HFFc6 (cell line): ENCODE data around the gene DRAM1. TPM values are rescaled to one million over a fixed set of nuclear protein-coding genes. Genes with fewer than 3 reads are reported as not detected.

Experiments
- DNase-seq: peaks from one replicate; pipeline ENCODE4 v3.0.0-alpha.2; 2018
- H3K27ac Mint-ChIP-seq: 2 replicates; pipeline ENCODE4 v1.8.0; 2020; ENCODE audit warnings: mild to moderate bottlenecking, mixed read lengths
- H3K27me3 Mint-ChIP-seq: 2 replicates; pipeline ENCODE4 v1.8.0; 2021; ENCODE audit warnings: mild to moderate bottlenecking, moderate library complexity, mixed read lengths; ENCODE audit not compliant: insufficient read depth
- H3K36me3 Mint-ChIP-seq: 2 replicates; pipeline ENCODE4 v1.8.0; 2021; ENCODE audit warnings: low read depth, mixed read lengths
- H3K4me1 Mint-ChIP-seq: 2 replicates; pipeline ENCODE4 v1.8.0; 2020; ENCODE audit warnings: low read depth, mixed read lengths
- H3K4me3 Mint-ChIP-seq: 2 replicates; pipeline ENCODE4 v1.8.0; 2020; ENCODE audit warnings: mild to moderate bottlenecking, moderate library complexity, mixed read lengths
- H3K9me3 Mint-ChIP-seq: 2 replicates; pipeline ENCODE4 v1.8.0; 2020; ENCODE audit warnings: mild to moderate bottlenecking, mixed read lengths
- CTCF ChIP-seq: fragments of 200-600 bp; sonication (generic); IDR thresholded peaks from 2 replicates; pipeline ENCODE4 v1.5.0; 2021; ENCODE audit warnings: antibody characterized with exemption, mild to moderate bottlenecking
- total RNA-seq, 6 experiments: library from RNA; stranded (reverse); fragmentation: NEBNext Ultra II Directional; extraction: Animal tissue kit (Norgen Biotek cat#: 25700); gene quantifications; 2 replicates in 1 of 6; 3 replicates in 5 of 6; pipeline ENCODE4 v1.2.3, GENCODE V29; 2021

DRAM1 gene
- total RNA-seq, 6 experiments from 2014 or later: 109 to 136 (median 122) TPM

- TF ChIP-seq CTCF: no peak
- DNase-seq: no peak
- H3K4me1 Mint-ChIP-seq: peaks cover 33% of the 10 kb centered on the region
- H3K36me3 Mint-ChIP-seq: peaks cover 25% of the 10 kb centered on the region
- no peaks in the 10 kb centered on the region; the same call in 1 of the 2 replicates for H3K27me3 Mint-ChIP-seq
- H3K27ac Mint-ChIP-seq: peak overlapping the region; percentile 94
- peak overlapping the region; percentile 96 for H3K4me3 Mint-ChIP-seq
- H3K9me3 Mint-ChIP-seq: no peaks in the 10 kb centered on the region
These were observed 989 bp upstream of the DRAM1 start for GRCh38 chr12:101876322-101876860.

- H3K4me3 Mint-ChIP-seq: peak overlapping the region; percentile 96
- peaks cover 36% of the 10 kb centered on the region for H3K36me3 Mint-ChIP-seq
- no peaks in the 10 kb centered on the region; the same call in 1 of the 2 replicates for H3K27me3 Mint-ChIP-seq
- no peak for DNase-seq
- no peak for TF ChIP-seq CTCF
- H3K4me1 Mint-ChIP-seq: peaks cover 45% of the 10 kb centered on the region
- H3K27ac Mint-ChIP-seq: peak overlapping the region; percentile 94
- no peaks in the 10 kb centered on the region for H3K9me3 Mint-ChIP-seq
These were observed 444 bp downstream of the DRAM1 start for GRCh38 chr12:101877806-101878242.

GRCh38 chr12:101878243-101878821, 952 bp downstream of the DRAM1 start:
- TF ChIP-seq CTCF: no peak
- Mint-ChIP-seq H3K36me3 (peaks cover 39% of the 10 kb centered on the region), H3K27ac (peak overlapping the region; percentile 94), H3K4me3 (peak overlapping the region; percentile 96), H3K9me3 (no peaks in the 10 kb centered on the region), H3K27me3 (no peaks in the 10 kb centered on the region; the same call in 1 of the 2 replicates), H3K4me1 (peaks cover 49% of the 10 kb centered on the region)
- DNase-seq: no peak

GRCh38 chr12:101880769-101881168, 3.4 kb downstream of the DRAM1 start:
- no peak for DNase-seq

GRCh38 chr12:101881228-101881627, 3.8 kb downstream of the DRAM1 start:
- Mint-ChIP-seq H3K27ac (no peak overlapping the region), H3K4me1 (peaks cover 55% of the 10 kb centered on the region), H3K27me3 (no peaks in the 10 kb centered on the region; the same call in 1 of the 2 replicates), H3K4me3 (peak overlapping the region; percentile 52), H3K36me3 (peaks cover 52% of the 10 kb centered on the region), H3K9me3 (no peaks in the 10 kb centered on the region)
- TF ChIP-seq CTCF: no peak
- no peak for DNase-seq

More at GRCh38 chr12:101880769-101881168, 3.4 kb downstream of the DRAM1 start:
- H3K4me3 Mint-ChIP-seq: peak overlapping the region; percentile 52
- no peaks in the 10 kb centered on the region for H3K9me3 Mint-ChIP-seq
- H3K36me3 Mint-ChIP-seq: peaks cover 47% of the 10 kb centered on the region
- H3K4me1 Mint-ChIP-seq: peaks cover 55% of the 10 kb centered on the region
- H3K27me3 Mint-ChIP-seq: no peaks in the 10 kb centered on the region; the same call in 1 of the 2 replicates
- H3K27ac Mint-ChIP-seq: no peak overlapping the region; the same call in 1 of the 2 replicates
- no peak for TF ChIP-seq CTCF
